ENCODE measurements around the gene STPG2. TPM values are rescaled to one million over a fixed set of nuclear protein-coding genes. Genes with fewer than 3 reads are reported as not detected.

Gene STPG2
- total and polyA plus RNA-seq, 3 donors from 2014 or later = 2.6 to 3.7 (median 2.7) TPM

DNA sequence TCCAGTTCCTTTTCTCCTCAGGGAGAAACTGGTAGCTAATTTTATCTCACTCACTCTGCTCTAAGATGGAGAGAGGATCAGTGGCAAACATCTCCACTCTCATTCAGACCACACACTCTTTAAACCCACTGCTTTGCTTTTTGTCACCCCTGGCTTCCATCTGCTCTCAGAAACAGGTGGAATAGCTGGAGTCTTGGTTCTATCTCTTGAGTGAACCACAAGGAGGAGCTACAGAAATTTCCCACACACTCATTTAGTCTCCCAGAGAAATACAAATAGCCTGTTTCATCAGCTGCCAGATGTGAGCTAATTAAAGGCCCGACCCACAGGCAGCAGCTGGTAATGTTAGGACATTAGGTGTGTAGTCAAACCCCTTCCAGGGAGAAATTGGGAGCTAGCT, 96.6 kb downstream of the STPG2 start:
- intact Hi-C loops (cut with DNase I; ENCODE audit: low total_unique reads) = no loop called here
- no peaks in the 10 kb centered on the region for H3K36me3 ChIP-seq (ENCODE audit: low read depth, missing control alignments)
- H3K27ac ChIP-seq = no peak overlapping the region
- DNase-seq = no peak
- H3K4me3 ChIP-seq = no peak overlapping the region
- 52 to 56% methylated on average over 1 of the region's 1 CpG for WGBS, 2 donors
- no peaks in the 10 kb centered on the region for H3K4me1 ChIP-seq
- TF ChIP-seq POLR2A (IDR thresholded peaks at IDR 0.05) = no peak
- TF ChIP-seq, protein P1, sequence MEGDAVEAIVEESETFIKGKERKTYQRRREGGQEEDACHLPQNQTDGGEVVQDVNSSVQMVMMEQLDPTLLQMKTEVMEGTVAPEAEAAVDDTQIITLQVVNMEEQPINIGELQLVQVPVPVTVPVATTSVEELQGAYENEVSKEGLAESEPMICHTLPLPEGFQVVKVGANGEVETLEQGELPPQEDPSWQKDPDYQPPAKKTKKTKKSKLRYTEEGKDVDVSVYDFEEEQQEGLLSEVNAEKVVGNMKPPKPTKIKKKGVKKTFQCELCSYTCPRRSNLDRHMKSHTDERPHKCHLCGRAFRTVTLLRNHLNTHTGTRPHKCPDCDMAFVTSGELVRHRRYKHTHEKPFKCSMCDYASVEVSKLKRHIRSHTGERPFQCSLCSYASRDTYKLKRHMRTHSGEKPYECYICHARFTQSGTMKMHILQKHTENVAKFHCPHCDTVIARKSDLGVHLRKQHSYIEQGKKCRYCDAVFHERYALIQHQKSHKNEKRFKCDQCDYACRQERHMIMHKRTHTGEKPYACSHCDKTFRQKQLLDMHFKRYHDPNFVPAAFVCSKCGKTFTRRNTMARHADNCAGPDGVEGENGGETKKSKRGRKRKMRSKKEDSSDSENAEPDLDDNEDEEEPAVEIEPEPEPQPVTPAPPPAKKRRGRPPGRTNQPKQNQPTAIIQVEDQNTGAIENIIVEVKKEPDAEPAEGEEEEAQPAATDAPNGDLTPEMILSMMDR (IDR thresholded peaks at IDR 0.05) = no peak
- no peaks in the 10 kb centered on the region for H3K27me3 ChIP-seq
- H3K9me3 ChIP-seq = no peaks in the 10 kb centered on the region

DNA sequence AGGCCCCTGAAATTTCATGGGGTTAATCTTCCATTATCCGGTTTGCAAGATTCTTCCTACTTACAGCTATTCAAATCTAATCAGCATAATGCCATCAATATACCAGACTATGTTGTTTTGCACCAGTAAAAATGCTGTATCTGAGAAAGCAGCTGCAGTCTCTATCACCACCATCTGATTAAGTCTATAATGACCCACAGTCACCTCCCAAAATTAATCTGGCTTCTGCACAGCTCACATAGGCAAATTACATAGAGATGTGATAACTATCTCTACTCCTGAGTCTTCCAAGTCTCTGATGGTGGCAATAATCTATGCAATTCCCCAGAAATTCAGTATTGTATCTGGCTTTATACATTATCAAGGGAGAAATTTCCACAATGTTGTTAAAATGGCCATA, 113.2 kb downstream of the STPG2 start:
- H3K27ac ChIP-seq = no peak overlapping the region
- no peaks in the 10 kb centered on the region for H3K9me3 ChIP-seq
- 83 to 96% methylated on average over 1 of the region's 1 CpG for WGBS, 2 donors
- H3K4me1 ChIP-seq = no peaks in the 10 kb centered on the region
- no peaks in the 10 kb centered on the region for H3K27me3 ChIP-seq
- DNase-seq = no peak
- intact Hi-C loops (cut with DNase I; ENCODE audit: low total_unique reads) = no loop called here
- TF ChIP-seq POLR2A (IDR thresholded peaks at IDR 0.05) = no peak
- TF ChIP-seq, protein P1 (IDR thresholded peaks at IDR 0.05) = no peak
- no peak overlapping the region for H3K4me3 ChIP-seq
- H3K36me3 ChIP-seq (ENCODE audit: low read depth, missing control alignments) = no peaks in the 10 kb centered on the region

DNA sequence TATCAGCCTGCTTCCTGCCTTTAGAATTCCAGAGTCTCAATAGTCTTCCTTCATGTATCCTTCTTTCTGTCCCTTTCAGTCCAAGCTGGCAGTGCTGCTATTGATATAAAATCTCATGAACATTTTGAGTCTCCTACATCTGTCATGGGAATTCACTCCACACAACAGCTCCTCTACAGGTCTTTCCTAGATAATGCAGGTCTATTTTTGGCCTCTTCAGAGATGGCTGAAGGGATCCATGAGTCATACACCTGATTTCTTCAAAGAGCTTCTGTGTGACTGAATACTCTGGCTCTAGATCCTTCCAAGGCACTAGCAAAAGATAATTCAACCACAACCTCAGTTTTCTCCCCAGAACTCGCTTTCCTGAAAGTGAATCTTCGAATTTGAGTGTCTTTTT, 115.4 kb downstream of the STPG2 start:
- TF ChIP-seq POLR2A (IDR thresholded peaks at IDR 0.05) = no peak
- TF ChIP-seq, protein P1 (IDR thresholded peaks at IDR 0.05) = peak in 1 of 3 experiments; percentile 17
- H3K27ac ChIP-seq = no peak overlapping the region
- no peaks in the 10 kb centered on the region for H3K36me3 ChIP-seq (ENCODE audit: low read depth, missing control alignments)
- WGBS, 2 donors = 78 to 87% methylated on average over 2 of the region's 2 CpGs
- intact Hi-C loops (cut with DNase I; ENCODE audit: low total_unique reads) = no loop called here
- H3K4me3 ChIP-seq = no peak overlapping the region
- no peaks in the 10 kb centered on the region for H3K9me3 ChIP-seq
- H3K4me1 ChIP-seq = no peaks in the 10 kb centered on the region
- DNase-seq = no peak
- no peaks in the 10 kb centered on the region for H3K27me3 ChIP-seq

DNA sequence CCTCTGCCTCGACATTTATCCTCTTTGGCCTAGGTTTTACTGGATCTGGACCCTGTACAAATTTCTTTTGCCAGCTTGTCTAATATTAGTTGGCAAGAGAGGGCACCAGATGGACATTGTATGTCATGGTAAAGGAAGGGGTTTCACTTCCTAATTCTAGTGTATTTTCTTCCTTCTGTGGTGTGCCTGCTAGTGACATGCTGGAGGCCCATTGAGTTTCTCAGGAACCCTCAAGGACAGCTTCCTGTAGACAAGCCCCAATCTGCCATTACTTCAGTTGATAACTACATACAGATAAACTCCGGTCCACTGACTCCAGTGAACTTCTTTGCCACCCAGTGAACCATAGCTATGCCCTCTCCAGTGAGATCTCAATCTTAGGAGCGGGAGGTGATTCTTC, 116.9 kb downstream of the STPG2 start:
- 85 to 95% methylated on average over 3 of the region's 3 CpGs for WGBS, 2 donors
- H3K27ac ChIP-seq = no peak overlapping the region
- no peaks in the 10 kb centered on the region for H3K9me3 ChIP-seq
- no peaks in the 10 kb centered on the region for H3K27me3 ChIP-seq
- DNase-seq = no peak
- TF ChIP-seq, protein P1 (IDR thresholded peaks at IDR 0.05) = no peak
- no peak for TF ChIP-seq POLR2A (IDR thresholded peaks at IDR 0.05)
- H3K4me1 ChIP-seq = no peaks in the 10 kb centered on the region
- intact Hi-C loops (cut with DNase I; ENCODE audit: low total_unique reads) = no loop called here
- no peak overlapping the region for H3K4me3 ChIP-seq
- no peaks in the 10 kb centered on the region for H3K36me3 ChIP-seq (ENCODE audit: low read depth, missing control alignments)

DNA sequence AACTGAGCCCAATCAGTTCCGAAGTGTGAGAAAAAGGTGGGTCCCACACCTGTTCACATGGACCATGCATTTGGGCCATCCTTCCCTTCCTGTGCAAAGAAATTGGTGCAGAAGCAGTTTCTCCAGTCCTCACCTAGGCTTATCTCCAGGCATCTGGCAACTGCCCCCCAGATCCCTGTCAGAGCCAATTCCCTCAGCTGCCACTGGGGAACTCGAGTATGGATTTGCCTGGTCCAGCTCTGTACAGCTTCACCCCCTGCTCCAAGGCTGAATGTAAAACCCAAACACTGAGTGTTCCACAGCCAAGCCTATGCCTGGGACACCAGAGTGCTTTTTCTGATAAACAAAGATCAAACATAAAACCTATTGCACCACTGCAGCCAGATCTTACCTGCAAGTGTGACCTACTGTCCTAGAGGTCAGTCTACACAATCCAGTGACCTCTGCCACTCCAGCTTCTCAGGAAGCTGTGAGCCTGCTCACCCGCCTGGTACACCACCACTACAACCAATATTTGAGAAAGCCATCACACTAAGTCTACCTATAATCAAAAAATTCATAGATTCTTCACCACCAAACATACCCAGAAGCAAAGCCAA, 136.4 kb downstream of the STPG2 start:
- no peaks in the 10 kb centered on the region for H3K4me1 ChIP-seq
- H3K27me3 ChIP-seq = no peaks in the 10 kb centered on the region
- no peak overlapping the region for H3K4me3 ChIP-seq
- H3K36me3 ChIP-seq (ENCODE audit: low read depth, missing control alignments) = no peaks in the 10 kb centered on the region
- no peaks in the 10 kb centered on the region for H3K9me3 ChIP-seq
- TF ChIP-seq, protein P1 (IDR thresholded peaks at IDR 0.05) = no peak
- TF ChIP-seq POLR2A (IDR thresholded peaks at IDR 0.05) = no peak
- intact Hi-C loops (cut with DNase I; ENCODE audit: low total_unique reads) = no loop called here
- WGBS, 2 donors = 81 to 83% methylated on average over 3 of the region's 3 CpGs
- H3K27ac ChIP-seq = no peak overlapping the region
- DNase-seq = no peak
